Stromal cell of bone marrow (primary cell): Measurements from ENCODE around the gene CDYL2.

ENCODE experiments used
- DNase-seq: peaks from one replicate; pipeline ENCODE4 v3.0.0-alpha.2; 2012; ENCODE audit warnings: low read depth

The CDYL2 gene

DNA sequence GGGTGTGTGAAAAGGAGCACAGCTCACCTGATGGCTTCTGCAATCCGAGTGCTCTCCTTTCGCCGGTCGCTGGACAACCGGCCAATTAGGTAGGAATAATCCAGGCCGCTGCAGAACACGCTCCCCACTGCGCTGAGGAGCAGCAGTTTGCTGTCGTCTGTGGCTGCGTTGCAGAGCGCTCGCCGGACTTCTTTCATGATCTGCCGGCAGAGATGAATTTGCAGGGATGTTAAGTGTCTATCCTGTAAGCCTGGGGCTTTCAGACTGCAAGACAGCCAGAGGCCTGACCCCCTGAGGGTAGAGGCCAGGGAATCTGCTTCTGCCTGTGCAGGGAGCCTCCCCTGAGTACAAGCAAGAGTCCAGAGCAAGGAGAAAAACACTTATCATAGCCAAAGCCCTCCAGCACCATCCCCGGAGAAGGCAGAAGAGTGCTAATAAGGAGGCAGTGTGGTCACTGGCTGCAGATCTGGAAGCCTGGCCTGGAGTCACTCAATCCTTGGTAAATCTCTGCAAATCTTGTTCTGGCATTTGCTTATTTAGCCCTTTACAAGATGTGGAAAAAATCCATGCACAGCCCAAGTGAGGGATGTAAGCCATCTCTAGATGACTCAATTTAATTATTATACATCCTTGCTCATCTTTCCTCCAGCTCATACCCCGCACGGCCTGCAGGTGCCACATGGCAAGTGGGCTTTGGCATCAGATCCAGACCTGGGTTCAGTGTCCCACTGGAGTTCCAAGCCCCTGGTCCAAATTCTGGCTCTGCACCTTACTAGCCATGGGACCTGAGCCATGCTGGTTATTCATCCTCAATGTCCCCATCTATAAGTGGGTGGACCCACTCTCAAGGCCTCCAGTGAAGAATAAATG, 183.4 kb downstream of the CDYL2 start:
- no peak for DNase-seq

DNA sequence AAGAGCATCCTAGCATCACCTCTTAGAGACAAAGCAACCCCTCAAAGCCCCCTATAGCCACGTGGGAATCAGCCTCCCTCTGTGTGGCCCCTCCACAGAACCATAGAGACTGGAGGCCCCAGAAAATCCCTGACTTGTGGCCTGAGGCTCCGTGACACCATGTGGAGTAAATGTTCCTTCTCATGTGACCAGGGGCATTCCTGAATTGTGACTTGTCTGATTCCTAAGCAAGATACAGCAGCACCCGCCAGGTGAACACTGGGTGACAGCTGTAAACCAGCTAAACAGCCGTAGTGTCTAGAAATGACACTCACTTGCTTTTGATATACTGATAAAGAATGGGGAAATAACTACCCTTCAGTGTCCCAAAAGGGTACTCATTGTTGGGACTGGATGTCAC, 184.6 kb downstream of the CDYL2 start:
- no peak for DNase-seq

DNA sequence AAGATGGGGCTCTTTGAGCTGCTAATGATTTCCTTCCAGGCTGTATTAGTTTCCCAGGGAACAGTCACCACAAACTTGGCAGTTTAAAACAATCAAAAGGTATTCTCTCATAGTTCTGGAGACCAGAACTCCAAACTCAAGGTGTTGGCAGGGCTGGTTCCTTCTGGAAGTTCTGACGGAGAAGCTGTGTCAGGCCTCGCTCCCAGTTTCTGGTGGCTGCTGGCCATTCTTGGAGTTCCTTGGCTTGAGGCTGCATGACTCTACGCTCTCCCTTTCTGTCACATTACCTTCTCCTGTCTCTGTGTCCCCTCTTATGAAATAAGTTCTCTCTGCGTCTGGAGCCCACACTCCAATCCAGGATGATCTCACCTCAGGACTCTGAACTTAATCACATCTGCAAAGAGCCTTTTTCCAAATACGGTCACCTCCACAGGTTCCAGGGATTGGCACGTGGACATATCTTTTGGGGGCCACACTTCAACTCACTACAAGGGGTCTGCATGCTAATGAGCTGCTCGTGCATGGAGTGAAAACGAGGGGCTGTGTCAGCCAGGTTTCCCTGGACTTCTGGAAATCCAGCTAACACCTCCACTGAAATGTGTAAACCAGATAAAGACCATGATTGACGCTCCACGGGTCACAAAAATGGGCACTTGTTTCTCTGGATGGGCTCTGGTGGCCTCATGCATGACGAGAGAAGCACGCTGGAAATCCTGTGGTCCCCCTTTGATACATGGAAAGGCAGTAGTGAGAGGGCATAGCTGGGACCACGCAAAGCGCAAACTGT, 185.3 kb downstream of the CDYL2 start:
- DNase-seq, result no peak

DNA sequence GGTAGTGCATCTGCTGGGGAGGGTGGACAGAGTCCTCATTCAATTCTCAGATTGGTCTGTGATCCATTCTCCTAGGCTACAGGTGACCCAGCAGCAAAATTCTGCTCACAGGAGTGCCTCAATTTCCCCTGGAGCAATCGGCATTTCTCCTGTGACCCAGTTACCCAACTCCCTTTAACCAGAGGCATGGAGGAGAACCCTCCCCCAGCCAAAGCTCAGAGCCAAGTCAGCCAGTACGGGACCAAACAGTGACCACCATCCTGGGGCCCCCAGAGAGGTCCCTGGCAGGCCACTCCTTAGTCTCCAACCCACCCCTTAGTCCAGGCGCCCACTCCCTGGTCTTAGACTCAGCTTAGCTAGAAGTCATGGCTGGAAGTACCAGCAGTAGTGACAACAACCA, 188.0 kb downstream of the CDYL2 start:
- no peak for DNase-seq

DNA sequence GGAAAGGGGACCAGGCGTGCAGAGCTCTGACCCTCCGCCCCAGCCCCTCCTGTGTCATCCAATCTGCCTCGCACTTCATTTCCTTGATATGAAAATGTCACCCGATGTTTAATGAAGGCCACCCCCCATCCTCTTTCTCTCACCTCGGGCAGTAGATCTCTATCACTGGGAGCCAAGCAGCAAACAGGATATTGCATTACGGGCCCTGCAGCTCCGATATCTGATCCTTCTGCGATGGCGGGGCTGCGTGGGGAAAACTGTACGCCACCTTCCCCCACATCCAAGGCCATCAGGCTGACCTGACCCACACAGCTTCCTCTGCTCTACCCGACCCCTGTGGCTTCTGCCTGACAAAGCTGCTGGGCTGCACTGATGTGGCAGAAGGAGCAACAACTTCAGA, 188.7 kb downstream of the CDYL2 start:
- no peak for DNase-seq

GRCh38 chr16:80614908-80615671, 189.3 kb downstream of the CDYL2 start:
- no peak for DNase-seq

GRCh38 chr16:80612461-80613017, 191.9 kb downstream of the CDYL2 start:
- DNase-seq, result no peak

DNA sequence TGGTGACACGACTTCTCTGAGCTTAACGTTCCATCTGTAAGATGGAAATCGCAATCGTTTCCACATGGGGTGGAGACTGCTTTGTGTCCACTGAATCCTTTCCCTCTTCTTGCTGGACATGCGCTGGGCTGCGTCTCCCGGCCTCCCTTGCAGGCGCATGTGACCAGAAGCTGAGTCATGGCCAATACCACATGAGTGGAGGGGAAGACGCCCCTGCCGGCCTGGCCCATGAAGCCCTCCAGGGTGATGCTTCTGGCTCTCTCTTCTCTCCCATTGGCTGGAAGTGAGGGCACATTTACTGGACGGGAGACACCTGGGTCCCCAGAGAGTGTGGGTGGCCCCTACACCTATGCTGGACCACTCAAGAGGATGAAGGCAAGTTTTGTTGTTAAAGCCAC, 192.5 kb downstream of the CDYL2 start:
- no peak for DNase-seq

DNA sequence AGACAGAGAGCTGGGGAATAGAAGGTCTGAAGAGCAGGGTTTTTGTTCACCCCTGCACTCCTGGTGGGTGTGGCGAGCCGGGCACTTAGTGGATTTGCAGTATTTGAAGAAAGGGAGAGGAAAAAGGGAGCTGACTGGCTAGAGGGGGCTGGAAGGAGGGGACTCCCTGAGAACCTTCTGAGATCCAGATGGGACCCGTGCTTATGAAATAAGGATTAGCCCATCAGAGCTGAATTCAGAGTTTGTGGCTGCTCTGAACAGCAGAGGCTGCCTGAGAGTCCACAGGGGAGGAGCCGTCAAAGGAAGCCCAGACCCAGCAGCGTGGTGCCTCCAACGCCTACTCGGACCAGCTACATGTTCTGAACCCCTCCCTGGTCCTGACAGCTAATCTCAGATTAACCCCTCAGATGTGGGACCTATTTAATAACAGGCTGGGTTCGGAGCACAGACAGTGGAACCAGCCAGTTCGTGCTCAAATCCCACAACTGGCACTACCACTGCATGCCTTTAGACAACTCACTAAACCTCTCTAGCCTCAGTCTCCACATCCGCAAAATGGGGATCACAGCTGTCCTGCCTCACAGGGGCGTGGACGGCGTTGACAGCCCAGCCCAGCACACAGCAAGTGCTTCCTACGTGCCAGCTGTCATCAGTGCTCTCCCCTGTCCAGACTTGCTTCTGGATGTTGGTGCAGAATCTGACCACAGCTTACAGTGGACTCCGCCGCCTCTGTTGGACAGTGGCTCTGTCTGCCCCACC, 193.0 kb downstream of the CDYL2 start:
- DNase-seq, result no peak

- DNase-seq, result no peak
Observed at GRCh38 chr16:80610481-80611156, 193.8 kb downstream of the CDYL2 start.

DNA sequence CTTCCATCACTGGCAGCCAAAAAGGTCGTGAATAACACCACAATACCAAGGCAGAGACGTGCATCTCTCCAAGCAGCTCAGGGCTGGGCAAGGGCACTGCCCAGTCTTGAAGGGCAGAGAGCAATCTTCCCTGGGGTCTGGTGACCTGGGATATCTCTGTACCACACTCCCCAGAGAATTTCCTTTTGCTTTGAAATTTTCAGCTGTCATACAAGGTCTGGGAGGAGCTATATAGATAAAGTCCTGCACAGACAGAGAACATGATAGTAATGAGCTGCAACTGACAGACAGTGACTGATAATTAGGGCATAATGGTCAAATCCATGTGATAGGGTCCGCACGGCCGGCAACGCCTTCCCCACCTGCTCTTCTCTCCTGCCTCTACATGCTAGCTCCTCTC, 195.5 kb downstream of the CDYL2 start:
- no peak for DNase-seq

DNA sequence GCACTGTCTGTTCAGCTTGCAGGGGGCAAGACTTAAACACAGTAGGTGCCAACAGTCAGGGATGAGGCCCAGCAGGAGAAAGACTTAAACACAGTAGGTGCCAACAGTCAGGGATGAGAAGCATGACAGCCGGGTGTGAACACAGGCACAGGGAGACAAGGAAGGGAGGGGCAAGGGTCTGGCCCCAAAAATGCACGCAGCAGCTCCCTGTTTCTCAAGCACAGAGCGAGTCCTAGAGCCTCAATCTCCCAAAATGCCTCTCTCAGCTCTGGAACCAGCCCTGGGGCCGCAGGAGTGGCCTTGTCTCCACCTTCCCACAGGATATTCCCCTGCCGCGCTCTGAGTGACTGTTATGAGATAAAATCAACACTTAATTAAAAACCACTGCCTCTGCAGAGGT, 197.2 kb downstream of the CDYL2 start:
- DNase-seq, result no peak

GRCh38 chr16:80606221-80606766, 198.1 kb downstream of the CDYL2 start:
- DNase-seq, result no peak

DNA sequence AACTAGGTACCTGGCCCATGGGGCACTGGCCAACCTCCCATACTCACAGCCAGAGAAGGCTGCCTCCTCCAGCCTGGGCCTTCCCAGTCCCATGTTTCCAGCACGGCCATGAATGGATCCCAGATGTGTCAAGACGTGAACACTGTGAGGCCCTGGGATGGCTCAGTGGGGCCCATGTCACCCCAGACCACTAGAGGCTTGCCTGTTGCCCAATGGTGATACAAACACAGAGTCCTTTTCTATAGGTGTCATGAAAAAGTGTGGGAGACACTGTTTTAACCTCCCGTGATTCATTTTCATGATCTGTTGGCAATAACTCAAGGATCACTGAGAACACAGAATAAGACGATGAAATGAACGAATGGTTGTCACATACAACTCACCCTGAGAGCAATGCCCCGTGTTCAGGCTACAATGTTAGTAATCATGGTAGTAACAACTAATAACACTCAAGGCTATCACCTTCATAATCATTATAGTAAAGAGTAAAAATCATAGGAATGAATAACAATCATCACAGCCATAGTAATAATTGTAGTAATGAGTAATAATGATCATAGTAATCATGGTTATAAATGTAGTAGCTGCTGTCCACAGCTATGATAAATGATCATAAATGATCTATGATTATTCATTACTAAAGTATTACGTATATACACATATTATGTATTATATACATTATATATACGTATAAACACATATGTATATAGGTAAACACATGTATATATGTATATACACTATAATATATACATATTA, 199.6 kb downstream of the CDYL2 start:
- DNase-seq, result no peak

- no peak for DNase-seq
Observed at GRCh38 chr16:80602894-80603293, 201.5 kb downstream of the CDYL2 start.

DNA sequence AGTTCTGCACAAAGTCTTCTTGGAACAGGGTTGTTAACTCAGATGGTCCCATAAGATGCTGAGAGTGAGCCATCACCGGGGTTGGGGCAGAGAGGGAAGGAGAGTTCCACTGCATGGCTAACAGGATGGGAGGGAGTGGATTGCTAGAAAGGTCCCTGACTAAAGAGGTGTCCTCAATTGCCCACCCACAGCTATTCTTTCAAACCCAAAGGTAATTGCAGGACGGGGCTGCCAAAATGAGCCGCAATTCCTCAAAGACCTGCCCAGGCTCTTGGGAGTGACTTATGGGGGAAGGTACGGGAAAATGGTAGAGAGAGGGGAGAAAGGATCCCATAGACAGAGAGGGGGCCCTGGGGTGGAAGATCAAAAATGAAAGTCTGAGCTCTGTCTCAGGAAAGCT, 203.2 kb downstream of the CDYL2 start:
- DNase-seq, result no peak

GRCh38 chr16:80599466-80599865, 204.9 kb downstream of the CDYL2 start:
- DNase-seq, result no peak

- DNase-seq, result no peak
Observed at GRCh38 chr16:80596507-80597207, 207.7 kb downstream of the CDYL2 start.

- no peak for DNase-seq
Observed at GRCh38 chr16:80594756-80595155, 209.6 kb downstream of the CDYL2 start.
